Vagina (tissue), 2 donors: ENCODE results near the gene SLC22A17. TPM values are rescaled to one million over a fixed set of nuclear protein-coding genes. Genes with fewer than 3 reads are reported as not detected.
"Not testable (repeated sequence)": the region's sequence is repeated elsewhere in the genome, so short reads cannot be mapped to it uniquely, and the experiment has no call there.

Experiments used
- DNase-seq, 2 donors: peaks; one replicate each; pipeline ENCODE4 v3.0.0-alpha.2; 2017; ENCODE audit errors: extremely low spot score in 2 of 2
- H3K27ac ChIP-seq: fragments of 200-600 bp; sonication (generic); one replicate; pipeline ENCODE4 v1.5.1; 2019
- H3K27me3 ChIP-seq: fragments of 200-600 bp; sonication (generic); one replicate; pipeline ENCODE4 v1.5.1; 2019
- H3K36me3 ChIP-seq, 2 donors: fragments of 200-600 bp; sonication (generic); one replicate each; pipeline ENCODE4 v1.5.1; 2017 to 2019
- H3K4me1 ChIP-seq: fragments of 200-600 bp; sonication (generic); one replicate; pipeline ENCODE4 v1.5.1; 2019
- H3K4me3 ChIP-seq, 2 donors: fragments of 200-600 bp; sonication (generic); 1 replicate in 1 of 2; 2 replicates in 1 of 2; pipeline ENCODE4 v1.5.1; 2016 to 2019
- H3K9me3 ChIP-seq: fragments of 200-600 bp; sonication (generic); one replicate; pipeline ENCODE4 v1.5.1; 2019
- POLR2A ChIP-seq, 2 donors: fragments of 450-650 bp; IDR thresholded peaks; one replicate each; pipeline ENCODE4 v1.6.1; 2017; ENCODE audit warnings: antibody characterized with exemption in 2 of 2, mild to moderate bottlenecking in 2 of 2, moderate library complexity in 2 of 2
- POLR2AphosphoS5 ChIP-seq, 2 donors: sonication (generic); formaldehyde crosslinking; IDR thresholded peaks; one replicate each; pipeline ENCODE4 v1.9.0; 2017; ENCODE audit warnings: antibody characterized with exemption in 2 of 2, mild to moderate bottlenecking in 2 of 2, low read depth in 1 of 2; ENCODE audit not compliant: insufficient read depth in 1 of 2
- intact Hi-C: fragments of 100-400 bp; cut with DNase I; formaldehyde crosslinking; loops from one replicate; pipeline ENCODE4 v1.15.1; 2023
- total RNA-seq: library from RNA; depleted of rRNA; stranded (reverse); fragments of >200 nt; gene quantifications from one replicate; pipeline ENCODE4 v1.2.3, GENCODE V29; 2016
- TF ChIP-seq, protein P1 (sequence below), 3 experiments: fragments of 450-650 bp in 2 of 3; fragments of 200-600 bp in 1 of 3; sonication (generic) in 1 of 3; IDR thresholded peaks; one replicate each; pipeline ENCODE4 v1.5.1; 2017 to 2019; ENCODE audit warnings: antibody characterized with exemption in 3 of 3, mild to moderate bottlenecking in 2 of 3, moderate library complexity in 2 of 3

Gene SLC22A17
- total RNA-seq, 1 donor from 2014 or later: 37.8 TPM

DNA sequence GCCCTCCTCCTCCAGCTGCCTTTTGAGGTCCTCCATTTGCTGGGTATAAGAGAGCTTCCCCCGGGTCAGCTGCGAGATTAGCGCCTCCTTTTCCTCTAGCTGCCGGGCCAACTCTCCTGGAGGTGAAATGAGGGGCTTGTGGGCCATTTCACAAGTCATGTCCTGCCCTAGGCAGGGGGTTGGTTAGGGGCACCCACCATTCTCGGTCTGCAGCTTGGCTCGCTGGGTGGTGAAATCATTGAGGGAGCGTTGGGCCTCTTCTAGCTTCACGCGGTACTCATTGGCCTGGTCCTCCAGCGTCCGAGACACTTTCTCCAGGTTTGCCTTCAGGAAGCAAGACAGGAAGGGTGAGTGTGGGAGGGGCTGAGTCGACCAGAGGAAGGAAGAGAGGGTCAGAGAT is 36.7 kb upstream of the SLC22A17 start:
- no peak for DNase-seq
- H3K27ac ChIP-seq: no peak overlapping the region
- H3K4me3 ChIP-seq: no peak overlapping the region
- H3K36me3 ChIP-seq: no peaks in the 10 kb centered on the region
- no peaks in the 10 kb centered on the region for H3K9me3 ChIP-seq
- H3K4me1 ChIP-seq: no peaks in the 10 kb centered on the region
- no peaks in the 10 kb centered on the region for H3K27me3 ChIP-seq
- intact Hi-C loops: no loop called here
- TF ChIP-seq POLR2A (IDR thresholded peaks at IDR 0.05) (no peak), POLR2AphosphoS5 (IDR thresholded peaks at IDR 0.05; ENCODE audit: insufficient read depth in 1 of 2, low read depth in 1 of 2) (no peak)
- TF ChIP-seq, protein P1, sequence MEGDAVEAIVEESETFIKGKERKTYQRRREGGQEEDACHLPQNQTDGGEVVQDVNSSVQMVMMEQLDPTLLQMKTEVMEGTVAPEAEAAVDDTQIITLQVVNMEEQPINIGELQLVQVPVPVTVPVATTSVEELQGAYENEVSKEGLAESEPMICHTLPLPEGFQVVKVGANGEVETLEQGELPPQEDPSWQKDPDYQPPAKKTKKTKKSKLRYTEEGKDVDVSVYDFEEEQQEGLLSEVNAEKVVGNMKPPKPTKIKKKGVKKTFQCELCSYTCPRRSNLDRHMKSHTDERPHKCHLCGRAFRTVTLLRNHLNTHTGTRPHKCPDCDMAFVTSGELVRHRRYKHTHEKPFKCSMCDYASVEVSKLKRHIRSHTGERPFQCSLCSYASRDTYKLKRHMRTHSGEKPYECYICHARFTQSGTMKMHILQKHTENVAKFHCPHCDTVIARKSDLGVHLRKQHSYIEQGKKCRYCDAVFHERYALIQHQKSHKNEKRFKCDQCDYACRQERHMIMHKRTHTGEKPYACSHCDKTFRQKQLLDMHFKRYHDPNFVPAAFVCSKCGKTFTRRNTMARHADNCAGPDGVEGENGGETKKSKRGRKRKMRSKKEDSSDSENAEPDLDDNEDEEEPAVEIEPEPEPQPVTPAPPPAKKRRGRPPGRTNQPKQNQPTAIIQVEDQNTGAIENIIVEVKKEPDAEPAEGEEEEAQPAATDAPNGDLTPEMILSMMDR (IDR thresholded peaks at IDR 0.05): no peak

- Histone ChIP-seq H3K4me3 (no peak overlapping the region), H3K9me3 (no peaks in the 10 kb centered on the region), H3K27me3 (no peaks in the 10 kb centered on the region), H3K36me3 (no peaks in the 10 kb centered on the region), H3K4me1 (no peaks in the 10 kb centered on the region), H3K27ac (no peak overlapping the region)
- intact Hi-C loops: no loop called here
- DNase-seq: no peak
- no peak for TF ChIP-seq POLR2A (IDR thresholded peaks at IDR 0.05)
- TF ChIP-seq, protein P1 (IDR thresholded peaks at IDR 0.05): no peak
- no peak for TF ChIP-seq POLR2AphosphoS5 (IDR thresholded peaks at IDR 0.05; ENCODE audit: insufficient read depth in 1 of 2, low read depth in 1 of 2)
These were observed 36.3 kb upstream of the SLC22A17 start for GRCh38 chr14:23388996-23389395.

DNA sequence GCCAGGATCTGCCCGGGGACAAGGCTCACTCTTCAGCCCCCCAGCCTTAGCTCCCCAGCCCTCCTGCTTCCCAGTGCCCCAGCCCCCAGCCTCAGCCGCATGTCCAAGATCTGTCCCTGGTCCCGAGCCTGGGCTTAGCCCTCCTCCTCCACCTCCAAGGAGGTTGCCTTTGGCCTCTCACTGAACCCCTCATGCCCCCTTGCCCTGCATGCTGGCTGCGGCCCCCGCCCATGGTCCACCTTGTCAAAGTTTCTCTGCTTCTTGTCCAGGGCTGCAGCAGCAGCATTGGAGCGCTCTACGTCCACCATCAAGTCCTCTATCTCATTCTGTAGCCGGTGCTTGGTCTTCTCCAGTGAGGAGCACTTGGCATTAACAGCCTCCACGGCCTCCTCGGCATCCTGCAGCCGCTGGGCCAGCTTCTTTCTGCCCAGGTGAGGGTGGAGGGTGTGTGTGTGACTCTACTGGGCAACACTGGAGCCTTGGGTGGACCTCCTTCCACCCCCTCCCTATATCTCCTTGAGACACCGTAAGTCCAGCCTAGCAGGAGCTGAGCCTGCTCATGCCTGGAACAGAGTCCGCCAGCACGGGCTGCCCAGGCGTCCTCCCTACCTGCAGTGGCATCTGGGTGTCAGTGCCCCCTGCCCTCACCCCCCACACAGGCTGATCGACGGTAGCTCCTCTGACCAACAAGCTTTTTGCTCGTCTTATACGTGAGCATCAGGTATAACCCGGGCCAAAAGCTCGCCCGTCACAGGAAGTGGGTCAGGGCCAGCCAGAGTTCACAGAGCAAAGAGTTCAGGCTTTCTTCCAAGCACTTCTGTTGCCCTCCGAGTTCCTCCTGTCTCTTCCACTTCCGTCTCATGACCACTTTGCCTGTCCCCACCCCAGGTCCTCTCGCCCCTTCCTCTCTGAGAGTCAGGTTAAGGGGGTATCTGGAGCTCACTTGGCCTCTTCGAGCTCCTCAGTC is 35.5 kb upstream of the SLC22A17 start:
- H3K36me3 ChIP-seq: no peaks in the 10 kb centered on the region
- no peak for DNase-seq
- H3K9me3 ChIP-seq: no peaks in the 10 kb centered on the region
- H3K4me3 ChIP-seq: no peak overlapping the region
- H3K4me1 ChIP-seq: no peaks in the 10 kb centered on the region
- intact Hi-C loops: no loop called here
- TF ChIP-seq, protein P1 (IDR thresholded peaks at IDR 0.05): no peak
- TF ChIP-seq POLR2A (IDR thresholded peaks at IDR 0.05): no peak
- TF ChIP-seq POLR2AphosphoS5 (IDR thresholded peaks at IDR 0.05; ENCODE audit: insufficient read depth in 1 of 2, low read depth in 1 of 2): no peak
- no peaks in the 10 kb centered on the region for H3K27me3 ChIP-seq
- no peak overlapping the region for H3K27ac ChIP-seq

DNA sequence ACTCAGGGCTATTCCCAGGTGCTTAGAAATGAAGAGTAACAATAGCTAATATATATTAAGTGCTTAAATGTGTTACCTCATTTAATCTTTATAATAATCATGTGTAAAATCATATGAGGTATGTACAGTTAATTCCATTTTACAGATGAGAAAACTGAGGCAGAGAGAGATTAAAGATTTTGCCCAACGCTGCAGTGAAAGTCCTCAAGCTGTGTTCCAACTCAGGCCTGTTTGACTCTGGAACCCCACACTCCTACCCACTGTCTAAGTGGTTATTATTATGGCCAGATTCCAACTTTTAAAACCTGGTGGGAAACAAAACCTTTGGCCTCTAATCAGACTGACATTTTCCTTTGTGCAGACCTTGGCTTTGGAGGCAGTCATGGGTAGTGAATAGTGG is 34.3 kb upstream of the SLC22A17 start:
- Histone ChIP-seq H3K4me1 (no peaks in the 10 kb centered on the region), H3K9me3 (no peaks in the 10 kb centered on the region), H3K27ac (no peak overlapping the region), H3K36me3 (no peaks in the 10 kb centered on the region), H3K27me3 (no peaks in the 10 kb centered on the region), H3K4me3 (no peak overlapping the region)
- intact Hi-C loops: no loop called here
- no peak for TF ChIP-seq POLR2AphosphoS5 (IDR thresholded peaks at IDR 0.05; ENCODE audit: insufficient read depth in 1 of 2, low read depth in 1 of 2)
- TF ChIP-seq, protein P1 (IDR thresholded peaks at IDR 0.05): no peak
- TF ChIP-seq POLR2A (IDR thresholded peaks at IDR 0.05): no peak
- no peak for DNase-seq

DNA sequence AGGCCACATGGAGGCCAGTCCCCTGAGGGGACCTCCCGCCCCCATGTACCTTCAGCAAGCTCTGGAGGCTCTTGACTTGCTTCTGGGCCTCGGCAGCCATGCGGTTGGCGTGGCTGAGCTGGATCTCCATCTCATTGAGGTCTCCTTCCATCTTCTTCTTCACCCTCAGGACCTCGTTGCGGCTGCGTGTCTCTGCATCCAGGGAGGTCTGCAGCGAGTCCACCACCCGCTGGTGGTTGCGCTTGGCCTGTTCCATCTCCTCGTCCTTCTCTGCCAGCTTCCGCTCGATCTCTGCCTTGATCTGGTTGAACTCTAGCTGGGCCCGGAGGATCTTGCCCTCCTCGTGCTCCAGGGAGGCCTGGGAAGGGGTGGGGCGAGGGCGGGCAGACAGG is 33.6 kb upstream of the SLC22A17 start:
- H3K4me1 ChIP-seq, H3K4me3 ChIP-seq, intact Hi-C loops, H3K27me3 ChIP-seq, H3K9me3 ChIP-seq, H3K27ac ChIP-seq, DNase-seq, H3K36me3 ChIP-seq: not testable (repeated sequence)
